ENCODE measurements around the gene SPOUT1.
A peak's percentile ranks its signal among the peaks of the same experiment; 100 is the strongest.
"Not testable (repeated sequence)": the region's sequence is repeated elsewhere in the genome, so short reads cannot be mapped to it uniquely, and the experiment has no call there.

SPOUT1 gene

GRCh38 chr9:128810873-128811272 lies 18.7 kb downstream of the SPOUT1 start:
- no peak for DNase-seq (ENCODE audit: low read depth in 2 of 2)

GRCh38 chr9:128809831-128810230 lies 19.8 kb downstream of the SPOUT1 start:
- no peak for DNase-seq (ENCODE audit: low read depth in 2 of 2)

GRCh38 chr9:128809036-128809599 lies 20.5 kb downstream of the SPOUT1 start:
- DNase-seq (ENCODE audit: low read depth in 2 of 2) = no peak

GRCh38 chr9:128808543-128808942 lies 21.1 kb downstream of the SPOUT1 start:
- no peak for DNase-seq (ENCODE audit: low read depth in 2 of 2)

- DNase-seq (ENCODE audit: low read depth in 2 of 2) = no peak
These were observed 21.8 kb downstream of the SPOUT1 start for GRCh38 chr9:128807827-128808226.

- DNase-seq (ENCODE audit: low read depth in 2 of 2) = no peak
These were observed 23.9 kb downstream of the SPOUT1 start for GRCh38 chr9:128805661-128806060.

GRCh38 chr9:128802482-128802881 lies 27.1 kb downstream of the SPOUT1 start:
- DNase-seq (ENCODE audit: low read depth in 2 of 2) = no peak

- no peak for DNase-seq (ENCODE audit: low read depth in 2 of 2)
These were observed 29.5 kb downstream of the SPOUT1 start for GRCh38 chr9:128800061-128800460.

GRCh38 chr9:128798896-128799295 lies 30.7 kb downstream of the SPOUT1 start:
- DNase-seq (ENCODE audit: low read depth in 2 of 2) = no peak

GRCh38 chr9:128794961-128795360 lies 34.6 kb downstream of the SPOUT1 start:
- not testable (repeated sequence) for DNase-seq (ENCODE audit: low read depth in 2 of 2)

- DNase-seq (ENCODE audit: low read depth in 2 of 2) = no peak
These were observed 36.5 kb downstream of the SPOUT1 start for GRCh38 chr9:128792978-128793686.

GRCh38 chr9:128792134-128792533 lies 37.5 kb downstream of the SPOUT1 start:
- DNase-seq (ENCODE audit: low read depth in 2 of 2) = no peak

GRCh38 chr9:128790536-128790935 lies 39.1 kb downstream of the SPOUT1 start:
- DNase-seq (ENCODE audit: low read depth in 2 of 2) = no peak

- no peak for DNase-seq (ENCODE audit: low read depth in 2 of 2)
These were observed 41.1 kb downstream of the SPOUT1 start for GRCh38 chr9:128788445-128788844.

GRCh38 chr9:128787659-128788058 lies 41.9 kb downstream of the SPOUT1 start:
- no peak for DNase-seq (ENCODE audit: low read depth in 2 of 2)

GRCh38 chr9:128786681-128787601 lies 42.7 kb downstream of the SPOUT1 start, which contains the start of gene TBC1D13:
Gene TBC1D13 (plus strand): TSS chr9:128787253. CDS start chr9:128787354, 101 bp downstream.
- DNase-seq (ENCODE audit: low read depth in 2 of 2) = peak; percentile 85 to 88

GRCh38 chr9:128785427-128785826 lies 44.2 kb downstream of the SPOUT1 start:
- no peak for DNase-seq (ENCODE audit: low read depth in 2 of 2)

- no peak for DNase-seq (ENCODE audit: low read depth in 2 of 2)
These were observed 46.9 kb downstream of the SPOUT1 start for GRCh38 chr9:128782669-128783068.

- DNase-seq (ENCODE audit: low read depth in 2 of 2) = no peak
These were observed 48.2 kb downstream of the SPOUT1 start for GRCh38 chr9:128781187-128782070.

GRCh38 chr9:128780093-128780492 lies 49.5 kb downstream of the SPOUT1 start:
- DNase-seq (ENCODE audit: low read depth in 2 of 2) = not testable (repeated sequence)

GRCh38 chr9:128774804-128775203 lies 54.8 kb downstream of the SPOUT1 start:
- no peak for DNase-seq (ENCODE audit: low read depth in 2 of 2)
